ENCODE data around the gene TRABD2A. TPM values are rescaled to one million over a fixed set of nuclear protein-coding genes. Genes with fewer than 3 reads are reported as not detected.

The TRABD2A gene
- total RNA-seq, 2 donors from 2014 or later = 4.8 to 7.7 TPM

- Histone ChIP-seq H3K9me3 (ENCODE audit: control insufficient read depth, low read length) (no peaks in the 10 kb centered on the region), H3K4me1 (ENCODE audit: control insufficient read depth, insufficient read depth, low read length) (no peaks in the 10 kb centered on the region), H3K9ac (ENCODE audit: extremely low read depth, low read length, poor library complexity, severe bottlenecking) (no peak overlapping the region), H3K36me3 (ENCODE audit: control insufficient read depth, insufficient read depth, low read length) (no peaks in the 10 kb centered on the region), H3K27ac (ENCODE audit: low read depth, low read length) (no peak overlapping the region), H3K27me3 (ENCODE audit: control insufficient read depth, insufficient read depth, low read length, poor library complexity, severe bottlenecking) (no peaks in the 10 kb centered on the region), H3K4me3 (ENCODE audit: low read length) (no peak overlapping the region)
- H3K9me3 Mint-ChIP-seq = peaks cover 3% of the 10 kb centered on the region
- no peak for DNase-seq
- H3K4me3 Mint-ChIP-seq = no peak overlapping the region
- H3K4me1 Mint-ChIP-seq = peaks cover 8% of the 10 kb centered on the region
- H3K36me3 Mint-ChIP-seq (ENCODE audit: low read depth) = no peaks in the 10 kb centered on the region
- no peaks in the 10 kb centered on the region for H3K27me3 Mint-ChIP-seq (ENCODE audit: insufficient read depth)
- 93% methylated on average over 3 of the region's 3 CpGs; no CpG with 5 or more reads in 1 of the 2 experiments for WGBS, 2 experiments (ENCODE audit: insufficient coverage in 1 of 2, insufficient read length in 1 of 2)
- TF ChIP-seq, protein P1, sequence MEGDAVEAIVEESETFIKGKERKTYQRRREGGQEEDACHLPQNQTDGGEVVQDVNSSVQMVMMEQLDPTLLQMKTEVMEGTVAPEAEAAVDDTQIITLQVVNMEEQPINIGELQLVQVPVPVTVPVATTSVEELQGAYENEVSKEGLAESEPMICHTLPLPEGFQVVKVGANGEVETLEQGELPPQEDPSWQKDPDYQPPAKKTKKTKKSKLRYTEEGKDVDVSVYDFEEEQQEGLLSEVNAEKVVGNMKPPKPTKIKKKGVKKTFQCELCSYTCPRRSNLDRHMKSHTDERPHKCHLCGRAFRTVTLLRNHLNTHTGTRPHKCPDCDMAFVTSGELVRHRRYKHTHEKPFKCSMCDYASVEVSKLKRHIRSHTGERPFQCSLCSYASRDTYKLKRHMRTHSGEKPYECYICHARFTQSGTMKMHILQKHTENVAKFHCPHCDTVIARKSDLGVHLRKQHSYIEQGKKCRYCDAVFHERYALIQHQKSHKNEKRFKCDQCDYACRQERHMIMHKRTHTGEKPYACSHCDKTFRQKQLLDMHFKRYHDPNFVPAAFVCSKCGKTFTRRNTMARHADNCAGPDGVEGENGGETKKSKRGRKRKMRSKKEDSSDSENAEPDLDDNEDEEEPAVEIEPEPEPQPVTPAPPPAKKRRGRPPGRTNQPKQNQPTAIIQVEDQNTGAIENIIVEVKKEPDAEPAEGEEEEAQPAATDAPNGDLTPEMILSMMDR (conservative IDR thresholded peaks at IDR 0.05) = no peak
- no peak overlapping the region for H3K27ac Mint-ChIP-seq
Measured at GRCh38 chr2:84781942-84782716, 98.8 kb downstream of the TRABD2A start.

DNA sequence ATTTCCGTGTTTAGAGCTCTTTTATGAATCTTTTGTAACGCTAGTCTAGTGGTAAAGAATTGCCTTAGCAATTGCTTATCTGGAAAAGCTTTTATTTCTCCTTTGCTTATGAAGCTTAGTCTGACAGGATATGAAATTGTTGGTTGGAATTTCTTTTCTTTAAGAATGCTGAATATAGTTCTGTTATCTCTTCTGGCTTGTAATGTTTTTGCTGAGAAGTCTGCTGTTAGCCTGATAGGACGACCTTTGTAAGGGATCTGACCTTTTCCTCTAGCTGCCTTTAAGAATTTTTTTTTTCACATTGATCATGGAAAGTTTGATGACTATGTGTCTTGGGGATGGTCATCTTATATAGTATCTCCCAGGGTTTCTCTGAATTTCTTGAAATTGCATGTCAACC, 101.1 kb downstream of the TRABD2A start:
- no peak overlapping the region for H3K4me3 ChIP-seq (ENCODE audit: low read length)
- H3K4me1 ChIP-seq (ENCODE audit: control insufficient read depth, insufficient read depth, low read length) = no peaks in the 10 kb centered on the region
- no peaks in the 10 kb centered on the region for H3K27me3 ChIP-seq (ENCODE audit: control insufficient read depth, insufficient read depth, low read length, poor library complexity, severe bottlenecking)
- Mint-ChIP-seq H3K4me1 (peaks cover 8% of the 10 kb centered on the region), H3K27ac (no peak overlapping the region), H3K27me3 (ENCODE audit: insufficient read depth) (no peaks in the 10 kb centered on the region), H3K36me3 (ENCODE audit: low read depth) (no peaks in the 10 kb centered on the region), H3K9me3 (peaks cover 16% of the 10 kb centered on the region), H3K4me3 (no peak overlapping the region)
- TF ChIP-seq, protein P1 (conservative IDR thresholded peaks at IDR 0.05) = no peak
- no peaks in the 10 kb centered on the region for H3K36me3 ChIP-seq (ENCODE audit: control insufficient read depth, insufficient read depth, low read length)
- no peak overlapping the region for H3K27ac ChIP-seq (ENCODE audit: low read depth, low read length)
- WGBS, 2 experiments (ENCODE audit: insufficient coverage in 1 of 2, insufficient read length in 1 of 2) = 87 to 93% methylated on average over 2 to 3 of the region's 3 CpGs
- H3K9me3 ChIP-seq (ENCODE audit: control insufficient read depth, low read length) = peaks cover 5% of the 10 kb centered on the region
- no peak overlapping the region for H3K9ac ChIP-seq (ENCODE audit: extremely low read depth, low read length, poor library complexity, severe bottlenecking)
- no peak for DNase-seq

GRCh38 chr2:84778911-84779690, 101.8 kb downstream of the TRABD2A start:
- Histone ChIP-seq H3K4me3 (ENCODE audit: low read length) (no peak overlapping the region), H3K27me3 (ENCODE audit: control insufficient read depth, insufficient read depth, low read length, poor library complexity, severe bottlenecking) (no peaks in the 10 kb centered on the region), H3K4me1 (ENCODE audit: control insufficient read depth, insufficient read depth, low read length) (no peaks in the 10 kb centered on the region), H3K9ac (ENCODE audit: extremely low read depth, low read length, poor library complexity, severe bottlenecking) (no peak overlapping the region), H3K36me3 (ENCODE audit: control insufficient read depth, insufficient read depth, low read length) (no peaks in the 10 kb centered on the region), H3K9me3 (ENCODE audit: control insufficient read depth, low read length) (peaks cover 8% of the 10 kb centered on the region), H3K27ac (ENCODE audit: low read depth, low read length) (no peak overlapping the region)
- Mint-ChIP-seq H3K4me1 (peaks cover 8% of the 10 kb centered on the region), H3K36me3 (ENCODE audit: low read depth) (no peaks in the 10 kb centered on the region), H3K4me3 (no peak overlapping the region), H3K27me3 (ENCODE audit: insufficient read depth) (no peaks in the 10 kb centered on the region), H3K9me3 (peaks cover 23% of the 10 kb centered on the region), H3K27ac (no peak overlapping the region)
- 90% methylated on average over 1 of the region's 1 CpG; no CpG with 5 or more reads in 1 of the 2 experiments for WGBS, 2 experiments (ENCODE audit: insufficient coverage in 1 of 2, insufficient read length in 1 of 2)
- TF ChIP-seq, protein P1 (conservative IDR thresholded peaks at IDR 0.05) = no peak
- DNase-seq = no peak

Data from endodermal cell (in vitro differentiated cells).